H9 (cell line): ENCODE data around the gene WDR74. TPM values are rescaled to one million over a fixed set of nuclear protein-coding genes. Genes with fewer than 3 reads are reported as not detected.

Experiments
- DNase-seq: peaks from one replicate; pipeline ENCODE4 v3.0.0-alpha.2; 2017
- H2AFZ ChIP-seq: one replicate; pipeline ENCODE4 v1.6.1; 2013; ENCODE audit warnings: mild to moderate bottlenecking, low read length, control low read depth, moderate library complexity
- H2AK5ac ChIP-seq: 2 replicates; pipeline ENCODE4 v1.6.1; 2013; ENCODE audit warnings: low read length, control low read depth, mixed read lengths; ENCODE audit not compliant: insufficient read length
- H2BK120ac ChIP-seq: one replicate; pipeline ENCODE4 v1.6.1; 2013; ENCODE audit warnings: low read depth, mild to moderate bottlenecking, low read length, control low read depth, inconsistent platforms; ENCODE audit not compliant: poor library complexity, severe bottlenecking
- H2BK12ac ChIP-seq: 2 replicates; pipeline ENCODE4 v1.6.1; 2013; ENCODE audit warnings: low read length, control low read depth, mixed read lengths, low read depth; ENCODE audit not compliant: insufficient read length
- H2BK15ac ChIP-seq: 2 replicates; pipeline ENCODE4 v1.6.1; 2013; ENCODE audit warnings: low read depth, low read length, control low read depth
- H2BK20ac ChIP-seq: one replicate; pipeline ENCODE4 v1.6.1; 2013; ENCODE audit warnings: low read depth, mild to moderate bottlenecking, low read length, control low read depth, inconsistent platforms; ENCODE audit not compliant: poor library complexity, severe bottlenecking
- H2BK5ac ChIP-seq: 2 replicates; pipeline ENCODE4 v1.6.1; 2013; ENCODE audit warnings: low read length, control low read depth, mixed read lengths; ENCODE audit not compliant: insufficient read length
- H3K14ac ChIP-seq: 2 replicates; pipeline ENCODE4 v1.6.1; 2013; ENCODE audit warnings: low read length, control low read depth; ENCODE audit not compliant: insufficient read depth
- H3K18ac ChIP-seq: 2 replicates; pipeline ENCODE4 v1.6.1; 2013; ENCODE audit warnings: low read depth, mild to moderate bottlenecking, mixed read lengths, low read length, control low read depth; ENCODE audit not compliant: insufficient read length
- H3K23ac ChIP-seq: 2 replicates; pipeline ENCODE4 v1.6.1; 2013; ENCODE audit warnings: low read length, control low read depth, mixed read lengths, low read depth; ENCODE audit not compliant: insufficient read length
- H3K23me2 ChIP-seq: 2 replicates; pipeline ENCODE4 v1.6.1; 2013; ENCODE audit warnings: low read depth, mild to moderate bottlenecking, mixed read lengths, low read length, control low read depth; ENCODE audit not compliant: insufficient read length, poor library complexity, severe bottlenecking
- H3K27ac ChIP-seq: 2 replicates; pipeline ENCODE4 v1.5.1; 2013; ENCODE audit warnings: low read length, control low read depth, mixed read lengths, low read depth; ENCODE audit not compliant: insufficient read length
- H3K27me3 ChIP-seq: 2 replicates; pipeline ENCODE4 v1.6.1; 2013; ENCODE audit warnings: low read length, control low read depth, inconsistent platforms; ENCODE audit not compliant: insufficient read depth
- H3K4ac ChIP-seq: 2 replicates; pipeline ENCODE4 v1.6.1; 2013; ENCODE audit warnings: low read depth, mild to moderate bottlenecking, control low read depth, inconsistent platforms, low read length, moderate library complexity
- H3K4me1 ChIP-seq: 2 replicates; pipeline ENCODE4 v1.6.1; 2013; ENCODE audit warnings: low read length, control low read depth, inconsistent platforms; ENCODE audit not compliant: insufficient read depth
- H3K4me2 ChIP-seq: 2 replicates; pipeline ENCODE4 v1.6.1; 2013; ENCODE audit warnings: low read length, control low read depth, mixed read lengths; ENCODE audit not compliant: insufficient read length, insufficient read depth
- H3K56ac ChIP-seq: 2 replicates; pipeline ENCODE4 v1.6.1; 2013; ENCODE audit warnings: low read depth, mild to moderate bottlenecking, mixed read lengths, low read length, control low read depth; ENCODE audit not compliant: insufficient read length
- H3K79me1 ChIP-seq: 2 replicates; pipeline ENCODE4 v1.6.1; 2013; ENCODE audit warnings: low read depth, mild to moderate bottlenecking, moderate library complexity, low read length, control low read depth, inconsistent platforms; ENCODE audit not compliant: insufficient read depth, poor library complexity, severe bottlenecking
- H3K79me2 ChIP-seq: 2 replicates; pipeline ENCODE4 v1.6.1; 2013; ENCODE audit warnings: low read length, control low read depth, inconsistent platforms; ENCODE audit not compliant: insufficient read depth
- H3K9ac ChIP-seq: 2 replicates; pipeline ENCODE4 v1.6.1; 2013; ENCODE audit warnings: low read length, control low read depth, mixed read lengths; ENCODE audit not compliant: insufficient read length; ENCODE audit errors: extremely low read depth
- H3K9me3 ChIP-seq: one replicate; pipeline ENCODE4 v1.6.1; 2013; ENCODE audit warnings: low read depth, low read length, inconsistent platforms; ENCODE audit not compliant: control insufficient read depth
- H3T11ph ChIP-seq: one replicate; pipeline ENCODE4 v1.6.1; 2013; ENCODE audit warnings: mild to moderate bottlenecking, low read length, control low read depth, inconsistent platforms
- H4K20me1 ChIP-seq: one replicate; pipeline ENCODE4 v1.6.1; 2013; ENCODE audit not compliant: control insufficient read depth, insufficient read length, insufficient read depth
- H4K5ac ChIP-seq: 2 replicates; pipeline ENCODE4 v1.6.1; 2013; ENCODE audit warnings: low read depth, mild to moderate bottlenecking, mixed read lengths, low read length, control low read depth; ENCODE audit not compliant: insufficient read length
- H4K8ac ChIP-seq: replicated peaks from 2 replicates; pipeline ENCODE4 v1.6.1; 2013; ENCODE audit warnings: low read length, control low read depth, mixed read lengths, low read depth; ENCODE audit not compliant: insufficient read length
- H4K91ac ChIP-seq: 2 replicates; pipeline ENCODE4 v1.6.1; 2013; ENCODE audit warnings: low read depth, mild to moderate bottlenecking, moderate library complexity, mixed read lengths, low read length, control low read depth; ENCODE audit not compliant: insufficient read length
- H3K27ac Mint-ChIP-seq, 3 experiments: 2 replicates in 2 of 3; 3 replicates in 1 of 3; pipeline ENCODE4 v1.8.0; 2020 to 2021; ENCODE audit warnings: mixed read lengths in 3 of 3, mild to moderate bottlenecking in 1 of 3, moderate library complexity in 1 of 3
- H3K27me3 Mint-ChIP-seq: 2 replicates; pipeline ENCODE4 v1.8.0; 2021; ENCODE audit warnings: low read depth, mild to moderate bottlenecking, moderate library complexity, mixed read lengths
- H3K36me3 Mint-ChIP-seq, 3 experiments: 2 replicates in 2 of 3; 3 replicates in 1 of 3; pipeline ENCODE4 v1.8.0; 2020 to 2021; ENCODE audit warnings: low read depth in 3 of 3, mixed read lengths in 3 of 3; ENCODE audit not compliant: insufficient read depth in 1 of 3
- H3K4me1 Mint-ChIP-seq, 2 experiments: 2 replicates each; pipeline ENCODE4 v1.8.0; 2020; ENCODE audit warnings: mixed read lengths in 2 of 2
- H3K4me3 Mint-ChIP-seq, 2 experiments: 2 replicates in 1 of 2; 3 replicates in 1 of 2; pipeline ENCODE4 v1.8.0; 2020 to 2021; ENCODE audit warnings: mild to moderate bottlenecking in 2 of 2, mixed read lengths in 2 of 2, moderate library complexity in 1 of 2
- H3K9me3 Mint-ChIP-seq, 2 experiments: 2 replicates in 1 of 2; 3 replicates in 1 of 2; pipeline ENCODE4 v1.8.0; 2020; ENCODE audit warnings: mild to moderate bottlenecking in 2 of 2, mixed read lengths in 2 of 2, moderate library complexity in 1 of 2
- WGBS: extraction: QIAGEN DNeasy Blood & Tissue Kit; methylation state at CpG from one replicate; pipeline ENCODE4 v1.1.7; 2013; ENCODE audit warnings: missing lambda C conversion rate, low lambda C conversion rate, mixed read lengths; ENCODE audit not compliant: insufficient read length; ENCODE audit errors: extremely low coverage; 5-methylcytosine and 5-hydroxymethylcytosine counted together
- total RNA-seq: library from RNA; stranded (reverse); gene quantifications from 2 replicates; pipeline ENCODE4 v1.2.1, GENCODE V29; 2021
- TF ChIP-seq, protein P1 (sequence below): fragments of 200-600 bp; sonication (generic); conservative IDR thresholded peaks from 3 replicates; pipeline ENCODE4 v1.8.0; 2021; ENCODE audit warnings: antibody characterized with exemption, mild to moderate bottlenecking

WDR74 gene
- total RNA-seq, 1 experiment from 2014 or later: 121 TPM

GRCh38 chr11:62796281-62796680 is 43.1 kb downstream of the WDR74 start:
- Histone ChIP-seq H3K9ac (no peak overlapping the region), H2BK15ac (no peak overlapping the region), H2BK12ac (no peak overlapping the region), H2BK5ac (no peak overlapping the region), H3K79me1 (no peaks in the 10 kb centered on the region), H3K4ac (no peak overlapping the region), H3K4me2 (no peak overlapping the region), H3K27me3 (no peaks in the 10 kb centered on the region), H3K56ac (no peak overlapping the region), H2AFZ (no peak overlapping the region), H3K79me2 (no peaks in the 10 kb centered on the region; the same call in 1 of the 2 replicates), H3T11ph (no peak overlapping the region), H3K9me3 (no peaks in the 10 kb centered on the region), H3K27ac (no peak overlapping the region), H3K23ac (no peak overlapping the region), H2BK120ac (no peak overlapping the region), H4K8ac (no peak overlapping the region), H3K4me1 (no peaks in the 10 kb centered on the region), H3K18ac (no peak overlapping the region), H2AK5ac (no peak overlapping the region), H3K23me2 (no peaks in the 10 kb centered on the region), H4K20me1 (no peaks in the 10 kb centered on the region), H4K5ac (no peak overlapping the region), H2BK20ac (no peak overlapping the region), H4K91ac (no peak overlapping the region), H3K14ac (no peak overlapping the region)
- no peak overlapping the region for H3K27ac Mint-ChIP-seq
- H3K4me1 Mint-ChIP-seq: peaks cover 6 to 8% of the 10 kb centered on the region in 2 experiments; a peak in 3 of 4 replicates
- no peaks in the 10 kb centered on the region; the same call in 1 of the 2 replicates for H3K27me3 Mint-ChIP-seq
- H3K4me3 Mint-ChIP-seq: no peak overlapping the region
- no peaks in the 10 kb centered on the region; a peak in 1 of 5 replicates for H3K9me3 Mint-ChIP-seq
- peaks cover 62 to 90% (median 76%) of the 10 kb centered on the region in 3 experiments for H3K36me3 Mint-ChIP-seq
- TF ChIP-seq, protein P1, sequence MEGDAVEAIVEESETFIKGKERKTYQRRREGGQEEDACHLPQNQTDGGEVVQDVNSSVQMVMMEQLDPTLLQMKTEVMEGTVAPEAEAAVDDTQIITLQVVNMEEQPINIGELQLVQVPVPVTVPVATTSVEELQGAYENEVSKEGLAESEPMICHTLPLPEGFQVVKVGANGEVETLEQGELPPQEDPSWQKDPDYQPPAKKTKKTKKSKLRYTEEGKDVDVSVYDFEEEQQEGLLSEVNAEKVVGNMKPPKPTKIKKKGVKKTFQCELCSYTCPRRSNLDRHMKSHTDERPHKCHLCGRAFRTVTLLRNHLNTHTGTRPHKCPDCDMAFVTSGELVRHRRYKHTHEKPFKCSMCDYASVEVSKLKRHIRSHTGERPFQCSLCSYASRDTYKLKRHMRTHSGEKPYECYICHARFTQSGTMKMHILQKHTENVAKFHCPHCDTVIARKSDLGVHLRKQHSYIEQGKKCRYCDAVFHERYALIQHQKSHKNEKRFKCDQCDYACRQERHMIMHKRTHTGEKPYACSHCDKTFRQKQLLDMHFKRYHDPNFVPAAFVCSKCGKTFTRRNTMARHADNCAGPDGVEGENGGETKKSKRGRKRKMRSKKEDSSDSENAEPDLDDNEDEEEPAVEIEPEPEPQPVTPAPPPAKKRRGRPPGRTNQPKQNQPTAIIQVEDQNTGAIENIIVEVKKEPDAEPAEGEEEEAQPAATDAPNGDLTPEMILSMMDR: no peak
- DNase-seq: no peak
- no CpG with 5 or more reads among the region's 7 CpGs for WGBS
